PC-3 (cell line): ENCODE results near the gene TMEM63B. TPM values are rescaled to one million over a fixed set of nuclear protein-coding genes. Genes with fewer than 3 reads are reported as not detected.

Experiments
- ATAC-seq: fragments of 200-7000 bp; cut with Tn5 transposase; 2 replicates; pipeline ENCODE4 v1.9.1; 2020; ENCODE audit warnings: mild to moderate bottlenecking, moderate library complexity
- BruUV-seq: library from RNA; stranded (reverse); fragments of 400-500 nt; replicated peaks from 2 replicates; lab custom pipeline; 2021; lab: Mats Ljungman, UMichigan
- CTCF ChIA-PET: fragments of 300-600 bp; sonication (Branson Sonifier 250); formaldehyde crosslinking; loops from one replicate; lab custom pipeline; 2022; ENCODE audit warnings: antibody characterized with exemption; lab: Charles Lee
- POLR2A ChIA-PET: fragments of 300-600 bp; sonication (Branson Sonifier 250); formaldehyde crosslinking; loops from one replicate; lab custom pipeline; 2022; ENCODE audit warnings: antibody characterized with exemption; ENCODE audit not compliant: unreplicated experiment; lab: Charles Lee
- DNase-seq: peaks from one replicate; pipeline ENCODE4 v3.0.0-alpha.2; 2015
- H2AFZ ChIP-seq: fragments of 300-600 bp; sonication (generic); 2 replicates; pipeline ENCODE4 v1.6.0; 2016; ENCODE audit warnings: antibody characterized with exemption, low read length
- H3F3A ChIP-seq: fragments of 300-600 bp; sonication (generic); one replicate; pipeline ENCODE4 v1.6.0; 2017; ENCODE audit warnings: antibody characterized with exemption, low read length, control low read depth, mild to moderate bottlenecking; ENCODE audit not compliant: unreplicated experiment
- H3K27ac ChIP-seq: fragments of 300-600 bp; sonication (generic); 2 replicates; pipeline ENCODE4 v1.5.1; 2016; ENCODE audit warnings: mild to moderate bottlenecking, low read length
- H3K27me3 ChIP-seq: fragments of 300-600 bp; sonication (generic); 2 replicates; pipeline ENCODE4 v1.6.1; 2016; ENCODE audit warnings: low read length, mixed read lengths
- H3K36me3 ChIP-seq: fragments of 300-600 bp; sonication (generic); 2 replicates; pipeline ENCODE4 v1.6.1; 2016; ENCODE audit warnings: low read depth, mixed run types, low read length, mixed read lengths
- H3K4me1 ChIP-seq: fragments of 300-600 bp; sonication (generic); 2 replicates; pipeline ENCODE4 v1.5.1; 2016; ENCODE audit warnings: low read length; ENCODE audit not compliant: insufficient read depth
- H3K4me2 ChIP-seq: fragments of 300-600 bp; sonication (generic); 2 replicates; pipeline ENCODE4 v1.6.0; 2016; ENCODE audit warnings: low read length
- H3K4me3 ChIP-seq: fragments of 300-600 bp; sonication (generic); 2 replicates; pipeline ENCODE4 v1.5.1; 2016; ENCODE audit warnings: mild to moderate bottlenecking, low read length, mixed read lengths
- H3K79me2 ChIP-seq: fragments of 300-600 bp; sonication (generic); 2 replicates; pipeline ENCODE4 v1.6.1; 2017; ENCODE audit warnings: low read length, mixed read lengths
- H3K9ac ChIP-seq: fragments of 300-600 bp; sonication (generic); 2 replicates; pipeline ENCODE4 v1.6.0; 2016; ENCODE audit warnings: mild to moderate bottlenecking, low read length
- H3K9me2 ChIP-seq: fragments of 300-600 bp; sonication (generic); replicated peaks from 2 replicates; pipeline ENCODE4 v1.6.1; 2016; ENCODE audit warnings: mixed run types, low read length, mixed read lengths
- H3K9me3 ChIP-seq: fragments of 300-600 bp; sonication (generic); 2 replicates; pipeline ENCODE4 v1.6.1; 2016; ENCODE audit warnings: low read length, mixed read lengths
- H4K20me1 ChIP-seq: fragments of 300-600 bp; sonication (generic); 2 replicates; pipeline ENCODE4 v1.6.1; 2016; ENCODE audit warnings: low read length, mixed read lengths
- CTCF ChIP-seq: fragments of 300-600 bp; sonication (generic); conservative IDR thresholded peaks from 2 replicates; pipeline ENCODE4 v1.5.1; 2017; ENCODE audit warnings: antibody characterized with exemption, low read depth, mild to moderate bottlenecking, low read length
- EZH2 ChIP-seq: fragments of 300-600 bp; sonication (generic); IDR thresholded peaks from one replicate; pipeline ENCODE4 v1.6.1; 2017; ENCODE audit warnings: antibody characterized with exemption, mild to moderate bottlenecking, low read length; ENCODE audit not compliant: unreplicated experiment
- EZH2phosphoT487 ChIP-seq: fragments of 300-600 bp; sonication (generic); IDR thresholded peaks from 2 replicates; pipeline ENCODE4 v1.6.1; 2018; ENCODE audit warnings: mild to moderate bottlenecking, antibody characterized with exemption, low read length, borderline replicate concordance
- intact Hi-C: fragments of 100-400 bp; cut with micrococcal nuclease; formaldehyde crosslinking; loops from 2 replicates; pipeline ENCODE4 v1.9.0; 2023
- total RNA-seq: library from RNA; depleted of rRNA; stranded (reverse); fragments of >200 nt; gene quantifications from 2 replicates; pipeline ENCODE4 v1.2.3, GENCODE V29; 2014

Gene TMEM63B
- total RNA-seq, 1 experiment from 2014 or later: 23.6 TPM

DNA sequence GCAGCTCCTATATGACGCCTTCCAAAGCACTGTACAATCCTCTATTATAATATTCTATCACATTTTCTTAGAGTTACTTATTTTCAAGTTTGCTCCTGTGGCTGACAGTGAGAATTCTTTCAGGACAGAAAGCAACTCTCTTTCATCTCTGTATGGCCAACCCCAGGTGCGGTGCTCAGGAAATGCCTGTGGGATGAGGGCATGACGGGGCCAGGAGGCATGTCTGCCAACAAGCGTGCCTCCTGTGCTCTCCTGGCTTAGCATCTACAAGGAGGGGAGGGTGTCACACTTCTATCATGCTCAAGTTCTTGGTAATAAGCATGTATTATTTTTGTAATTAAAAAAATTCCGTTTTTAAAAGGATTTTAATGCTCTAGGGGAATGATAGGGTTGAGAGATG is 11.5 kb upstream of the TMEM63B start:
- Histone ChIP-seq H3K79me2 (peaks cover 93% of the 10 kb centered on the region), H4K20me1 (peaks cover 4% of the 10 kb centered on the region; the same call in 1 of the 2 replicates), H3K4me3 (peak overlapping the region; percentile 49; the same call in 1 of the 2 replicates), H3K4me1 (peaks cover 60% of the 10 kb centered on the region), H2AFZ (no peak overlapping the region), H3K27me3 (no peaks in the 10 kb centered on the region), H3K36me3 (peaks cover 42% of the 10 kb centered on the region), H3F3A (peaks cover 14% of the 10 kb centered on the region), H3K4me2 (peak overlapping the region; percentile 78), H3K9me2 (no peaks in the 10 kb centered on the region), H3K9ac (peak overlapping the region; percentile 66), H3K9me3 (no peaks in the 10 kb centered on the region), H3K27ac (peak overlapping the region; percentile 93)
- BruUV-seq: TSS peak; percentile 40
- intact Hi-C loops: loop anchor here (5.0 kb wide), 1 partner anchor 121 kb away; no protein-coding TSS in a partner anchor
- ChIA-PET POLR2A (interaction anchor here (0.6 kb wide), 1 partner anchor 12 kb away, joined by 3 read pairs; the partner anchor contains the start of genes MRPL14 and TMEM63B), CTCF (interaction anchor here (1.2 kb wide), 1 partner anchor 16 kb away, joined by 9 read pairs; no protein-coding TSS in a partner anchor)
- no peak for TF ChIP-seq EZH2phosphoT487
- no peak for TF ChIP-seq EZH2
- TF ChIP-seq CTCF: no peak
- ATAC-seq (peak; percentile 70), DNase-seq (peak; percentile 89)

GRCh38 chr6:44116641-44117382 is 10.5 kb upstream of the TMEM63B start:
- H3F3A ChIP-seq: peaks cover 14% of the 10 kb centered on the region
- H2AFZ ChIP-seq: no peak overlapping the region
- no peaks in the 10 kb centered on the region for H3K9me3 ChIP-seq
- H3K79me2 ChIP-seq: peaks cover 93% of the 10 kb centered on the region
- H3K36me3 ChIP-seq: peaks cover 32% of the 10 kb centered on the region
- intact Hi-C loops: loop anchor here (5.0 kb wide), 1 partner anchor 120 kb away; no protein-coding TSS in a partner anchor
- peak overlapping the region; percentile 78 for H3K4me2 ChIP-seq
- TF ChIP-seq EZH2phosphoT487 (no peak), EZH2 (no peak), CTCF (no peak)
- H3K9me2 ChIP-seq: no peaks in the 10 kb centered on the region
- BruUV-seq: TSS peak; percentile 70
- peak overlapping the region; percentile 66 for H3K9ac ChIP-seq
- CTCF ChIA-PET: interaction anchor here (1.2 kb wide), 1 partner anchor 17 kb away, joined by 9 read pairs; no protein-coding TSS in a partner anchor
- peak; percentile 86 for DNase-seq
- H3K27me3 ChIP-seq: no peaks in the 10 kb centered on the region
- ATAC-seq: peak; percentile 62
- peaks cover 4% of the 10 kb centered on the region; the same call in 1 of the 2 replicates for H4K20me1 ChIP-seq
- peak overlapping the region; percentile 93 for H3K27ac ChIP-seq
- H3K4me3 ChIP-seq: peak overlapping the region; percentile 49
- POLR2A ChIA-PET: interaction anchor here (0.5 to 0.6 kb wide), 4 partner anchors 11 to 1371 kb away, joined by 3 to 13 read pairs (median 4); partner anchors contain the start of genes MRPL14, TBCC and TMEM63B
- H3K4me1 ChIP-seq: peaks cover 68% of the 10 kb centered on the region
